Measurements from ENCODE around the gene TMEM250. TPM values are rescaled to one million over a fixed set of nuclear protein-coding genes. Genes with fewer than 3 reads are reported as not detected.

TMEM250 gene
- total RNA-seq, 4 donors from 2014 or later = 52.3 to 62.9 (median 55.1) TPM

DNA sequence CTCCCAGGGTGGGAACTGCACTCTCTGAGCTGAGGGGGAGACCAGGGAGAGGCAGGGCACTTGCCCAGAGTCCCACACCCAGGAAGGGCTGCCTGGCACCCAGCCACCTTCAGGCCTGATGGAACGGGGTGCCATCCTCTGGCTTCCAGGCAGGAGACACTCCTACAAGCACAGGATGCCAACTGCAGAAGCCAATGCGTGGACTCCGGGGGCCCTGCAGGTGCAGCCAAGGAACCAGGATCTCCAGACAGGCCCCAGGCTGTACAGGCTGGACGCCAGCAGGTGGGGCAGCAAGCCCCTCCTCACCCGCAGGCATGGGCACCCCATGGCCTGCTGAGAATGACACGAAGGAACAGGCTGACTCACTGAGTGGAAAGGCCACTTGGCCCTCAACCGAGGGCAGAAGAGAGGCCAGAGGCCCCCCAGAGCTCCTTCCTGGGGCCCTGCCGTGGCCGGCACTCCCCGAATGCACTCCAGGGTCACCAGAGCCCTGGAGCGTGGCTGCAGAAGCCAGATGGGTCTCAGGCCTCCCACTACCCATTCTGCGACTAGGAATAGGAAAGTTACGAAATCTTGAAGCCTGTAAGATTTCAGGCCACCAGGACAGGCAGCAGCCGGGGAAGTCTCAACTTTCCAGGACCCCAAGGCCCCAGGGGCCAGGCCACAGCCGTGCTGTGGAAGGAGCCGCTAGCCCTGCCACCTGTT lies 39.3 kb downstream of the TMEM250 start:
- WGBS, 2 donors = 47 to 49% methylated on average over 14 to 16 of the region's 16 CpGs
- intact Hi-C loops (cut with DNase I; ENCODE audit: low total_unique reads) = no loop called here
- TF ChIP-seq POLR2A (IDR thresholded peaks at IDR 0.05) = no peak
- TF ChIP-seq, protein P1, sequence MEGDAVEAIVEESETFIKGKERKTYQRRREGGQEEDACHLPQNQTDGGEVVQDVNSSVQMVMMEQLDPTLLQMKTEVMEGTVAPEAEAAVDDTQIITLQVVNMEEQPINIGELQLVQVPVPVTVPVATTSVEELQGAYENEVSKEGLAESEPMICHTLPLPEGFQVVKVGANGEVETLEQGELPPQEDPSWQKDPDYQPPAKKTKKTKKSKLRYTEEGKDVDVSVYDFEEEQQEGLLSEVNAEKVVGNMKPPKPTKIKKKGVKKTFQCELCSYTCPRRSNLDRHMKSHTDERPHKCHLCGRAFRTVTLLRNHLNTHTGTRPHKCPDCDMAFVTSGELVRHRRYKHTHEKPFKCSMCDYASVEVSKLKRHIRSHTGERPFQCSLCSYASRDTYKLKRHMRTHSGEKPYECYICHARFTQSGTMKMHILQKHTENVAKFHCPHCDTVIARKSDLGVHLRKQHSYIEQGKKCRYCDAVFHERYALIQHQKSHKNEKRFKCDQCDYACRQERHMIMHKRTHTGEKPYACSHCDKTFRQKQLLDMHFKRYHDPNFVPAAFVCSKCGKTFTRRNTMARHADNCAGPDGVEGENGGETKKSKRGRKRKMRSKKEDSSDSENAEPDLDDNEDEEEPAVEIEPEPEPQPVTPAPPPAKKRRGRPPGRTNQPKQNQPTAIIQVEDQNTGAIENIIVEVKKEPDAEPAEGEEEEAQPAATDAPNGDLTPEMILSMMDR (IDR thresholded peaks at IDR 0.05) = no peak
- DNase-seq (ENCODE audit: low spot score in 2 of 2) = no peak
- H3K4me3 ChIP-seq (ENCODE audit: low read depth, poor library complexity, severe bottlenecking) = no peak overlapping the region

DNA sequence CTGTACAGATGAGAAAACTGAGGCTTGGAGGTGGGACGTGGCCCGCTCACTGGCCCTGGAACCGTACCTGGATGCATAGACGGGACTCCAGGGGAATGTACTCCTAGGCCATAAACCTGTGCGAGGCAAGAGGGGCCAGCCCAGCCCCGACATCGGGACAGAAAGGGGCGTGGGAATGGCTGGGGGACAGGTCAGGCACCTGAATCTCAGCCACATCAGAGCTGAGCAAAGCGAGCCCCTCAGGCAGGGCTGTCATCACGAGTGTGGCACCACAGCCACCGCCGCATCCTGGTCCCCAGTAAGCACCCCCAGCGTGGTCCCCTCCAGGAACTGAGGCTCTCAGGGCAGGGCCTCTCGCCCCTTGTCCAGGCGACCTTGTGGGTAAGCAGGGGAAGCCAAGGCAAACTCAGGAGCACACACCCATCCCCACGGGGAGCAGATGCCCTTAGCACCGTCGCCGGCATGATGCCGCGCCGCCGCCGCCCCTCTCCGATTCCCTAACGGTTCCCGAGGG lies 40.1 kb downstream of the TMEM250 start:
- 81 to 84% methylated on average over 26 to 27 of the region's 27 CpGs for WGBS, 2 donors
- TF ChIP-seq, protein P1 (IDR thresholded peaks at IDR 0.05) = no peak
- no peak for TF ChIP-seq POLR2A (IDR thresholded peaks at IDR 0.05)
- intact Hi-C loops (cut with DNase I; ENCODE audit: low total_unique reads) = no loop called here
- H3K4me3 ChIP-seq (ENCODE audit: low read depth, poor library complexity, severe bottlenecking) = no peak overlapping the region
- no peak for DNase-seq (ENCODE audit: low spot score in 2 of 2)

DNA sequence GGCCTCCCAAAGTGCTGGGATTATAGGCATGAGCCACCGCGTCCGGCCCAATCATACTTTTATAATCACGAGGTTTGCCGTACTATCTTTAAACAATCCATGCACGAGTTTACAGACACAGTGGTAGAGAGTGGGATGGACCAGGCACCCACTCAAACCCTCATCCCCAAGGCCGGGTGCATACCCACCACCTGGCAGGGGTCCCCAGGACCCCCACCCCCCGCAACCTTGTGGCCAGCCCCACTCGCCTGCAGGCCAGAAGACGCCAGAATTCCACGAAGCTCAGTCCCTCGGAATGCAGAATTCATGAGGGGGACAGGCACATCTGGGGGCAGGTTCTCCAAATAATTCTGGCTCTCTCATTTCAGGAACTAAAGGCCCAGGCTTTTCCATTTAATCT lies 40.7 kb downstream of the TMEM250 start:
- TF ChIP-seq, protein P1 (IDR thresholded peaks at IDR 0.05) = no peak
- no peak for TF ChIP-seq POLR2A (IDR thresholded peaks at IDR 0.05)
- 93 to 95% methylated on average over 12 of the region's 12 CpGs for WGBS, 2 donors
- intact Hi-C loops (cut with DNase I; ENCODE audit: low total_unique reads) = no loop called here

DNA sequence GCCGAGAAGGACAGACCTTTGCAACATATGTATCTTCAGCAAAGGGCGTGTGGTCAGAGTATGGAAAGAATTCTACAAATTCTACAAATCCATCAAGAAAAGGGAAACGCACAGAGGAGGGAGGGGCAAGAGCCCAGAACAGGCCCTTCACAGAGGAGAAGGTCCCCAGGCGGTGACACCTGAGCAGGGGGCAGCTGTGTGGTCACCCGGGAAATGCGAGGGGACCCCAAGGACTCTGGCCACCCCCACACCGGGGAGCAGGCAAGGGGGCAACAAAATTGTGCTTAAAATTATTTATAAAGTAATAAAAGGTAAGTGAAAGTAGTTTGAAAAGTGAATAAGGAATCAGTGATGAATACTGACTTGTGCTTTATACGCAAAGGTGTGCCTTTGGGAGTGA lies 41.2 kb downstream of the TMEM250 start:
- no peak for DNase-seq (ENCODE audit: low spot score in 2 of 2)
- intact Hi-C loops (cut with DNase I; ENCODE audit: low total_unique reads) = no loop called here
- WGBS, 2 donors = 79 to 83% methylated on average over 8 of the region's 8 CpGs
- H3K4me3 ChIP-seq (ENCODE audit: low read depth, poor library complexity, severe bottlenecking) = no peak overlapping the region
- TF ChIP-seq, protein P1 (IDR thresholded peaks at IDR 0.05) = no peak
- TF ChIP-seq POLR2A (IDR thresholded peaks at IDR 0.05) = no peak

More for the DNA sequence above, 40.7 kb downstream of the TMEM250 start:
- H3K4me3 ChIP-seq (ENCODE audit: low read depth, poor library complexity, severe bottlenecking) = no peak overlapping the region
- DNase-seq (ENCODE audit: low spot score in 2 of 2) = no peak

DNA sequence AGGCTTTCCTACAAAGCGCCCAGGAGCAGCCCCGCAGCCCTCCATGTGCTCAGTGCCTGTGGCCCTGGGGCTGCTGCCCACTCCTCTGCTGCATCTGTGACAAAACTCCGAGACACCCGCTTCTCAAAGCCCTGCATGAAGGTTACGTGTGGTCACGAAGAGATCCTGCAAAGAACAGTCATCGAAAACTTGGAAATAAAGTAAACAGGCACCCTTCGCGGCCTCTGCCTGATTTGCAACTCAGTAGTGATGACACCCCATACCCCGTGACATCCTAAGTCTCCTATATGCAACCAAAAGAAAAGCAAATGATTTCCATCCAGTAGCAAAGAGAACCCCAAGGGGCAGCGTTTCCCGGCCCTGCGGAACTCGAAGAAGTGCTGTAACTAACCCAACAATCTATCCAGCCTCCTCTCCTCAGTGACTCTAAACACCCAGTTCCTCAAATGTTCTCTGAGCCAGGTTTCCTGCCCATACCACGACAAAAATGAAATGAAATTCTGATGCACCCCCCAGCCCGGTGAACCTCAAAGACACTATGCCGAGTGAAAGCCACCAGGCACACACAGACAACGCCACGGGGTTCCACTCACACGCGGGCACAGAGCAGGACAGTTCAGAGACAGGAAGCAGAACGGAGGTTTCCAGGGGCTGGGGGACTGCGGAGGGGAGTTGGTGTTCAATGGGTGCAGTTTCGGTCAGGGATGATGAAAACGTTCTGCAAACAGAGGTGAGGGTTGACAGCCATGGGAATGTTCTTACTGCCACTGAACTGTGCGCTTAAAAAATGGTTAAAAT lies 42.6 kb downstream of the TMEM250 start:
- H3K4me3 ChIP-seq (ENCODE audit: low read depth, poor library complexity, severe bottlenecking) = no peak overlapping the region
- DNase-seq (ENCODE audit: low spot score in 2 of 2) = no peak
- TF ChIP-seq, protein P1 (IDR thresholded peaks at IDR 0.05) = no peak
- TF ChIP-seq POLR2A (IDR thresholded peaks at IDR 0.05) = no peak
- intact Hi-C loops (cut with DNase I; ENCODE audit: low total_unique reads) = no loop called here
- 86 to 87% methylated on average over 26 of the region's 26 CpGs for WGBS, 2 donors
